Measurements from ENCODE around the gene FOXP2.

GRCh38 chr7:114402876-114403635 is 11.6 kb upstream of the FOXP2 start:
- no peak for TF ChIP-seq POLR2AphosphoS5 (IDR thresholded peaks at IDR 0.05; ENCODE audit: low read depth, low read length)
- no peak for TF ChIP-seq TAF1 (IDR thresholded peaks at IDR 0.05; ENCODE audit: low read depth, low read length)
- TF ChIP-seq POLR2A (IDR thresholded peaks at IDR 0.05; ENCODE audit: low read depth, low read length) = no peak

Data from GM12891 (cell line).